ENCODE measurements around the gene GPR78. TPM values are rescaled to one million over a fixed set of nuclear protein-coding genes. Genes with fewer than 3 reads are reported as not detected.

The GPR78 gene
- total RNA-seq, 2 donors from 2014 or later: not detected

GRCh38 chr4:8590546-8590880, 10.3 kb downstream of the GPR78 start:
- Histone ChIP-seq H3K36me3 (no peaks in the 10 kb centered on the region), H3K4me3 (no peak overlapping the region), H3K4me1 (peaks cover 0 to 11% of the 10 kb centered on the region in 2 donors), H3K9me3 (no peaks in the 10 kb centered on the region), H3K27me3 (peaks cover 0 to 13% of the 10 kb centered on the region in 2 donors), H3K27ac (no peak overlapping the region)
- DNase-seq (ENCODE audit: low spot score): no peak
- TF ChIP-seq, protein P1, sequence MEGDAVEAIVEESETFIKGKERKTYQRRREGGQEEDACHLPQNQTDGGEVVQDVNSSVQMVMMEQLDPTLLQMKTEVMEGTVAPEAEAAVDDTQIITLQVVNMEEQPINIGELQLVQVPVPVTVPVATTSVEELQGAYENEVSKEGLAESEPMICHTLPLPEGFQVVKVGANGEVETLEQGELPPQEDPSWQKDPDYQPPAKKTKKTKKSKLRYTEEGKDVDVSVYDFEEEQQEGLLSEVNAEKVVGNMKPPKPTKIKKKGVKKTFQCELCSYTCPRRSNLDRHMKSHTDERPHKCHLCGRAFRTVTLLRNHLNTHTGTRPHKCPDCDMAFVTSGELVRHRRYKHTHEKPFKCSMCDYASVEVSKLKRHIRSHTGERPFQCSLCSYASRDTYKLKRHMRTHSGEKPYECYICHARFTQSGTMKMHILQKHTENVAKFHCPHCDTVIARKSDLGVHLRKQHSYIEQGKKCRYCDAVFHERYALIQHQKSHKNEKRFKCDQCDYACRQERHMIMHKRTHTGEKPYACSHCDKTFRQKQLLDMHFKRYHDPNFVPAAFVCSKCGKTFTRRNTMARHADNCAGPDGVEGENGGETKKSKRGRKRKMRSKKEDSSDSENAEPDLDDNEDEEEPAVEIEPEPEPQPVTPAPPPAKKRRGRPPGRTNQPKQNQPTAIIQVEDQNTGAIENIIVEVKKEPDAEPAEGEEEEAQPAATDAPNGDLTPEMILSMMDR (IDR thresholded peaks at IDR 0.05): no peak

GRCh38 chr4:8591114-8591513, 10.9 kb downstream of the GPR78 start:
- TF ChIP-seq, protein P1 (IDR thresholded peaks at IDR 0.05): no peak
- H3K27me3 ChIP-seq: peaks cover 0 to 13% of the 10 kb centered on the region in 2 donors
- H3K36me3 ChIP-seq: no peaks in the 10 kb centered on the region
- DNase-seq (ENCODE audit: low spot score): no peak
- no peak overlapping the region for H3K27ac ChIP-seq
- no peaks in the 10 kb centered on the region for H3K9me3 ChIP-seq
- no peak overlapping the region for H3K4me3 ChIP-seq
- H3K4me1 ChIP-seq: peaks cover 0 to 11% of the 10 kb centered on the region in 2 donors

GRCh38 chr4:8591626-8592365, 11.6 kb downstream of the GPR78 start:
- TF ChIP-seq, protein P1 (IDR thresholded peaks at IDR 0.05): no peak
- Histone ChIP-seq H3K4me3 (no peak overlapping the region), H3K4me1 (peaks cover 0 to 11% of the 10 kb centered on the region in 2 donors), H3K27me3 (peaks cover 0 to 13% of the 10 kb centered on the region in 2 donors), H3K36me3 (no peaks in the 10 kb centered on the region), H3K9me3 (no peaks in the 10 kb centered on the region), H3K27ac (no peak overlapping the region)
- no peak for DNase-seq (ENCODE audit: low spot score)

DNA sequence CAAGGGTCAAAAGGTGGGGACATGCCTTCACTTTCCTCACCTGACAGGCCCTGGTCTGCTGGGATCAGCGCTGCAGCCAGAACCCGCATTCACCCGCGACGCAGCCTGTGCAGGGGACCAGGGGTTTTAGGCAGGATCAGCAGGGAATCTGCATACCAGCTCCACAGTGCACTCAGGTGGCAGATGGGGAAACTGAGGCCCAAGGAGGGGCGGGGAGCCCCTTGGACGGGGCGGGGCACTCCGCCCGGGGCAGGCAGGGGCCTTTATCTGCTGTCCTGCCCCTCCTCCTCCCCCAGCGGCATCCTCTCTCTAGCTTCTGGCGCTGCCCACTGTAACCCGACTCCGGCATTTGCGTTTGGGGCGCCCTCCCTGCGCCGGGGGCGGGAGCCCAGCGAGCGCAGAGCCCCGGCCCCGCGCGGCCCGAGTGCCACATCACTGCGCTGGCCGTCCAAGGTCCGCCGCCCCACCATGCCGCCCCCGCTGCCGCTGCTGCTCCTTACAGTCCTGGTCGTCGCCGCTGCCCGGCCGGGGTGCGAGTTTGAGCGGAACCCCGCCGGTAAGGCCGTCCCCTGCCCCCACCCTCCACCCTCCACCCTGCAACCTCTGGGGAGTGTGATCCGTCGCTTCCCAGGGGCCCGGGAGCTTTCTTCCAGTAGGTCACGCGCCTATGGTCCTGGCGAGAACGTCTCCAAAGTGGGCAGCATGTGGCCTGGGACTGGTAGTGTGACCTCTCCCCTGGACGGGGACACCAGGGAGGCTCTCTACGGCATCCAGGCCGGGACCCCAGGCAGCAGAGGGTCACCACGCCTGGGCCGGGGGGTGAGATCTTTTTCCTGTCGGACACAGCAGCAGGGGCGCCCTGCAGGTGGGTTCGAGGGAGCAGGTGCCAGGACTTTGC, 12.4 kb downstream of the GPR78 start, which contains the start of gene CPZ:
TSS of gene CPZ (plus strand) at position 400 of the 898 bp plus-strand sequence. CDS start at position 469, 69 bp downstream.
- Histone ChIP-seq H3K4me3 (peak within 1 kb of the TSS in 1 of 2 donors; percentile 34), H3K27ac (no peak within 1 kb of the TSS), H3K9me3 (no peaks in the 10 kb centered on the region), H3K27me3 (peaks cover 0 to 13% of the 10 kb centered on the region in 2 donors), H3K4me1 (peaks cover 0 to 11% of the 10 kb centered on the region in 2 donors), H3K36me3 (no peaks in the 10 kb centered on the region)
- DNase-seq (ENCODE audit: low spot score): no peak
- TF ChIP-seq, protein P1 (IDR thresholded peaks at IDR 0.05): no peak

- peaks cover 0 to 11% of the 10 kb centered on the region in 2 donors for H3K4me1 ChIP-seq
- H3K36me3 ChIP-seq: no peaks in the 10 kb centered on the region
- peak overlapping the region in 1 of 2 donors; percentile 34 for H3K4me3 ChIP-seq
- H3K27me3 ChIP-seq: peaks cover 0 to 13% of the 10 kb centered on the region in 2 donors
- no peak overlapping the region for H3K27ac ChIP-seq
- H3K9me3 ChIP-seq: no peaks in the 10 kb centered on the region
- TF ChIP-seq, protein P1 (IDR thresholded peaks at IDR 0.05): no peak
- no peak for DNase-seq (ENCODE audit: low spot score)
Measured at GRCh38 chr4:8593264-8594096, 13.3 kb downstream of the GPR78 start.

All from right atrium auricular region (tissue), 2 donors.